ENCODE results near the gene PTP4A2.
"Not testable (repeated sequence)": the region's sequence is repeated elsewhere in the genome, so short reads cannot be mapped to it uniquely, and the experiment has no call there.

- TF ChIP-seq POLR2AphosphoS5 (IDR thresholded peaks at IDR 0.05; ENCODE audit: low read depth, low read length); POLR2A (IDR thresholded peaks at IDR 0.05; ENCODE audit: low read depth, low read length); SPI1 (IDR thresholded peaks at IDR 0.05; ENCODE audit: low read depth, low read length); TAF1 (IDR thresholded peaks at IDR 0.05; ENCODE audit: low read depth, low read length); PAX5 (IDR thresholded peaks at IDR 0.05; ENCODE audit: insufficient read depth, low read length, severe bottlenecking): not testable (repeated sequence)
Measured at GRCh38 chr1:31925824-31926223, 12.3 kb downstream of the PTP4A2 start.
